KG1 (cell line): ENCODE data around the gene STPG2.
"Not testable (repeated sequence)": the region's sequence is repeated elsewhere in the genome, so short reads cannot be mapped to it uniquely, and the experiment has no call there.

Experiments
- DNase-seq: peaks from one replicate; lab custom pipeline; 2025; lab: John Stamatoyannopoulos, UW

STPG2 gene

GRCh38 chr4:97942951-97943350, 200.3 kb downstream of the STPG2 start:
- no peak for DNase-seq

- DNase-seq, result no peak
Observed at GRCh38 chr4:97942137-97942536, 201.1 kb downstream of the STPG2 start.

GRCh38 chr4:97938141-97938540, 205.1 kb downstream of the STPG2 start:
- no peak for DNase-seq

GRCh38 chr4:97924341-97924958, 218.8 kb downstream of the STPG2 start:
- no peak for DNase-seq

- no peak for DNase-seq
Observed at GRCh38 chr4:97923096-97923495, 220.2 kb downstream of the STPG2 start.

- DNase-seq, result no peak
Observed at GRCh38 chr4:97917115-97917514, 226.2 kb downstream of the STPG2 start.

- no peak for DNase-seq
Observed at GRCh38 chr4:97912156-97912555, 231.1 kb downstream of the STPG2 start.

- no peak for DNase-seq
Observed at GRCh38 chr4:97911236-97911906, 231.9 kb downstream of the STPG2 start.

GRCh38 chr4:97910005-97910404, 233.3 kb downstream of the STPG2 start:
- no peak for DNase-seq

GRCh38 chr4:97903436-97904189, 239.7 kb downstream of the STPG2 start:
- not testable (repeated sequence) for DNase-seq

- DNase-seq, result no peak
Observed at GRCh38 chr4:97900229-97900628, 243.0 kb downstream of the STPG2 start.

GRCh38 chr4:97892592-97893266, 250.5 kb downstream of the STPG2 start:
- DNase-seq, result no peak

- no peak for DNase-seq
Observed at GRCh38 chr4:97879942-97880341, 263.3 kb downstream of the STPG2 start.

- DNase-seq, result no peak
Observed at GRCh38 chr4:97868097-97868496, 275.2 kb downstream of the STPG2 start.

- no peak for DNase-seq
Observed at GRCh38 chr4:97867557-97868091, 275.7 kb downstream of the STPG2 start.

GRCh38 chr4:97866821-97867556, 276.3 kb downstream of the STPG2 start:
- DNase-seq, result no peak

- DNase-seq, result no peak
Observed at GRCh38 chr4:97851115-97851514, 292.2 kb downstream of the STPG2 start.

- no peak for DNase-seq
Observed at GRCh38 chr4:97845758-97846157, 297.5 kb downstream of the STPG2 start.

- no peak for DNase-seq
Observed at GRCh38 chr4:97841512-97841911, 301.8 kb downstream of the STPG2 start.

- DNase-seq, result no peak
Observed at GRCh38 chr4:97836662-97837061, 306.6 kb downstream of the STPG2 start.

GRCh38 chr4:97828646-97829045, 314.6 kb downstream of the STPG2 start:
- DNase-seq, result no peak

GRCh38 chr4:97819294-97819693, 324.0 kb downstream of the STPG2 start:
- DNase-seq, result no peak
